Coronary artery (tissue), 2 donors: ENCODE data around the gene VEPH1.

Experiments used
- DNase-seq: peaks from one replicate; pipeline ENCODE4 v3.0.0-alpha.2; 2017; ENCODE audit warnings: low spot score
- H3K27ac ChIP-seq, 2 donors: fragments of 200-600 bp; sonication (generic); one replicate each; pipeline ENCODE4 v1.5.1; 2016 to 2019
- H3K4me3 ChIP-seq: fragments of 200-600 bp; sonication (generic); 2 replicates; pipeline ENCODE4 v1.5.1; 2016; ENCODE audit warnings: mild to moderate bottlenecking, moderate library complexity
- TF ChIP-seq, protein P1 (sequence below): fragments of 200-600 bp; sonication (generic); IDR thresholded peaks from one replicate; pipeline ENCODE4 v1.5.1; 2019; ENCODE audit warnings: antibody characterized with exemption

VEPH1 gene

GRCh38 chr3:157219215-157219614, 284.0 kb downstream of the VEPH1 start:
- Histone ChIP-seq H3K4me3 (no peak overlapping the region), H3K27ac (no peak overlapping the region)
- DNase-seq, result no peak
- TF ChIP-seq, protein P1, sequence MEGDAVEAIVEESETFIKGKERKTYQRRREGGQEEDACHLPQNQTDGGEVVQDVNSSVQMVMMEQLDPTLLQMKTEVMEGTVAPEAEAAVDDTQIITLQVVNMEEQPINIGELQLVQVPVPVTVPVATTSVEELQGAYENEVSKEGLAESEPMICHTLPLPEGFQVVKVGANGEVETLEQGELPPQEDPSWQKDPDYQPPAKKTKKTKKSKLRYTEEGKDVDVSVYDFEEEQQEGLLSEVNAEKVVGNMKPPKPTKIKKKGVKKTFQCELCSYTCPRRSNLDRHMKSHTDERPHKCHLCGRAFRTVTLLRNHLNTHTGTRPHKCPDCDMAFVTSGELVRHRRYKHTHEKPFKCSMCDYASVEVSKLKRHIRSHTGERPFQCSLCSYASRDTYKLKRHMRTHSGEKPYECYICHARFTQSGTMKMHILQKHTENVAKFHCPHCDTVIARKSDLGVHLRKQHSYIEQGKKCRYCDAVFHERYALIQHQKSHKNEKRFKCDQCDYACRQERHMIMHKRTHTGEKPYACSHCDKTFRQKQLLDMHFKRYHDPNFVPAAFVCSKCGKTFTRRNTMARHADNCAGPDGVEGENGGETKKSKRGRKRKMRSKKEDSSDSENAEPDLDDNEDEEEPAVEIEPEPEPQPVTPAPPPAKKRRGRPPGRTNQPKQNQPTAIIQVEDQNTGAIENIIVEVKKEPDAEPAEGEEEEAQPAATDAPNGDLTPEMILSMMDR, result no peak
